ENCODE data around the gene ENDOU.

- TF ChIP-seq CTCF (IDR thresholded peaks at IDR 0.05) (no peak), POLR2A (IDR thresholded peaks at IDR 0.05) (no peak)
Observed at GRCh38 chr12:47734725-47735480, 9.6 kb upstream of the ENDOU start.
